Thyroid gland (tissue), 4 donors: ENCODE measurements around the gene SYT3. TPM values are rescaled to one million over a fixed set of nuclear protein-coding genes. Genes with fewer than 3 reads are reported as not detected.
"Not testable (repeated sequence)": the region's sequence is repeated elsewhere in the genome, so short reads cannot be mapped to it uniquely, and the experiment has no call there.

ENCODE experiments used
- DNase-seq, 2 donors: peaks; one replicate each; pipeline ENCODE4 v3.0.0-alpha.2; 2019
- H3K27ac ChIP-seq, 3 donors: fragments of 200-600 bp; sonication (generic); 1 replicate in 2 of 3; 2 replicates in 1 of 3; pipeline ENCODE4 v1.5.1; 2016 to 2019; ENCODE audit warnings: mild to moderate bottlenecking in 1 of 3, moderate library complexity in 1 of 3
- H3K27me3 ChIP-seq: fragments of 200-600 bp; sonication (generic); one replicate; pipeline ENCODE4 v1.5.1; 2019
- H3K36me3 ChIP-seq, 2 donors: fragments of 200-600 bp; sonication (generic); one replicate each; pipeline ENCODE4 v1.5.1; 2016 to 2019
- H3K4me1 ChIP-seq, 2 donors: fragments of 200-600 bp; sonication (generic); one replicate each; pipeline ENCODE4 v1.5.1; 2017 to 2019
- H3K4me3 ChIP-seq, 3 donors: fragments of 200-600 bp; sonication (generic); replicated peaks in 1 of 3; 1 replicate in 2 of 3; 2 replicates in 1 of 3; pipeline ENCODE4 v1.5.1; 2016; ENCODE audit warnings: mild to moderate bottlenecking in 1 of 3
- H3K9me3 ChIP-seq: fragments of 200-600 bp; sonication (generic); one replicate; pipeline ENCODE4 v1.5.1; 2017
- POLR2A ChIP-seq, 2 donors: fragments of 450-650 bp; IDR thresholded peaks; one replicate each; pipeline ENCODE4 v1.6.1; 2017; ENCODE audit warnings: antibody characterized with exemption in 2 of 2, mild to moderate bottlenecking in 2 of 2, moderate library complexity in 1 of 2
- WGBS, 2 donors: methylation state at CpG; one replicate each; pipeline ENCODE4 v1.1.5; 2017; 5-methylcytosine and 5-hydroxymethylcytosine counted together
- intact Hi-C: fragments of 100-400 bp; cut with DNase I; formaldehyde crosslinking; loops from one replicate; pipeline ENCODE4 v1.15.1; 2023
- total RNA-seq, 4 donors: library from RNA; depleted of rRNA; stranded (reverse); fragments of >200 nt; gene quantifications; one replicate each; pipeline ENCODE4 v1.2.3, GENCODE V29; 2016
- TF ChIP-seq, protein P1 (sequence below), 6 experiments: fragments of 200-600 bp in 3 of 6; fragments of 450-650 bp in 3 of 6; sonication (generic) in 3 of 6; IDR thresholded peaks; one replicate each; pipeline ENCODE4 v1.5.1; 2016 to 2019; ENCODE audit warnings: antibody characterized with exemption in 6 of 6, mild to moderate bottlenecking in 2 of 6, inconsistent platforms in 1 of 6, moderate library complexity in 1 of 6

SYT3 gene
- total RNA-seq, 4 donors from 2014 or later, result 0.67 to 1.4 (median 1.3) TPM; not detected in 1

DNA sequence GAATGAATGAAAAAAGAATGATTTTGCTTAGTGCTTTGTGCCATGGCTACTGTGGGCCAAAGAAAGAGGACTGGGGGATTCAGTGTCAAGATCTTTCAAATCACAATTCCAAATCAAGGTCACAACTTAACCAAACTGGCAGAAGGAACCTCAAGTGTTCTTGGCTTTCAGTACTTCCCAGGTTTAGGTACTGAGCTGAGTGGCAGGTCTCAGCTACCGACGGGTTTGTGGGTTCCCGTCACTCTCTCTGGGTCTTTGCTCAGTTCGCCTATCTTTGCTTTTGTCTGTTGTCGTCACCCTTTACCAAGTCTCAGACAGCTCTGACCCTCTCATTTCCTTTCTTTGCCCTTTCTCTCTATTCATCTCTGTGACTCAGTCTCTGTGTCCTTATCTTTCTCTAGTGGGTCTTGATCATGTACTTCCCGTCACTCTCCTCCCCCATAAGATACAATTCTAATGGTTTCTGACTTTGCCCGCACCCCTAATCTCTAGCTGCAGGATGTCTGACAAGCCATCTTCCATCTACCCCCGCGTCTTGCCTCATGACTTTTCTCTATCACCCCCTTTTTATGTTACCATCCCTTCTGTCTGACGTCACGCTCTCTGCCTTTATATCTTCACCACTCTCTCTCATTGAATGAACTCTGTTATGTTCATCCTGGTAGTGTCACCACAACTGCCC, 38.1 kb downstream of the SYT3 start:
- intact Hi-C loops, result no loop called here
- WGBS, 2 donors, result 72 to 74% methylated on average over 11 of the region's 11 CpGs
- no peak for TF ChIP-seq POLR2A (IDR thresholded peaks at IDR 0.05)
- TF ChIP-seq, protein P1, sequence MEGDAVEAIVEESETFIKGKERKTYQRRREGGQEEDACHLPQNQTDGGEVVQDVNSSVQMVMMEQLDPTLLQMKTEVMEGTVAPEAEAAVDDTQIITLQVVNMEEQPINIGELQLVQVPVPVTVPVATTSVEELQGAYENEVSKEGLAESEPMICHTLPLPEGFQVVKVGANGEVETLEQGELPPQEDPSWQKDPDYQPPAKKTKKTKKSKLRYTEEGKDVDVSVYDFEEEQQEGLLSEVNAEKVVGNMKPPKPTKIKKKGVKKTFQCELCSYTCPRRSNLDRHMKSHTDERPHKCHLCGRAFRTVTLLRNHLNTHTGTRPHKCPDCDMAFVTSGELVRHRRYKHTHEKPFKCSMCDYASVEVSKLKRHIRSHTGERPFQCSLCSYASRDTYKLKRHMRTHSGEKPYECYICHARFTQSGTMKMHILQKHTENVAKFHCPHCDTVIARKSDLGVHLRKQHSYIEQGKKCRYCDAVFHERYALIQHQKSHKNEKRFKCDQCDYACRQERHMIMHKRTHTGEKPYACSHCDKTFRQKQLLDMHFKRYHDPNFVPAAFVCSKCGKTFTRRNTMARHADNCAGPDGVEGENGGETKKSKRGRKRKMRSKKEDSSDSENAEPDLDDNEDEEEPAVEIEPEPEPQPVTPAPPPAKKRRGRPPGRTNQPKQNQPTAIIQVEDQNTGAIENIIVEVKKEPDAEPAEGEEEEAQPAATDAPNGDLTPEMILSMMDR (IDR thresholded peaks at IDR 0.05), result no peak
- Histone ChIP-seq H3K36me3 (no peaks in the 10 kb centered on the region), H3K9me3 (no peaks in the 10 kb centered on the region), H3K4me3 (no peak overlapping the region), H3K4me1 (no peaks in the 10 kb centered on the region), H3K27ac (no peak overlapping the region), H3K27me3 (no peaks in the 10 kb centered on the region)
- no peak for DNase-seq

DNA sequence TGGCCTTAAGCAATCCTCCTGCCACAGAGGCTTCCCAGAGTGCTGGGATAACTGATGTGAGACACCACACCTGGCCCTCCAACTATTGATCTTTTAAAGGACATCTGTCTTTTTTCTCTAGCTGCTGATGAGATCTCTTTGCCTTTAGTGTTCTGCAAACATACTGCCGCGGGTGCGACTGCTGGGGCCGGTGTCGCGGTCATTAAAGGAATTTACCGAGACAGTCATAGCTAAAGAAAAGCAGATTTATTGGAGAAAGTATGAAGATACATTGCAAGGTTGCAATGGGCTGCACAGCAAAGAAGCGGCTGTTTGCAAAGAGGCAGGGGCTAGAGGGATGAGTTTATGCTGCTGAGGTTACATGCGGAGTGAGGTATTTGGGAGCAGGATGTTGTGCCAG, 40.3 kb downstream of the SYT3 start:
- DNase-seq, result no peak
- no peak overlapping the region for H3K27ac ChIP-seq
- WGBS, 2 donors, result 83 to 92% methylated on average over 9 of the region's 9 CpGs
- H3K9me3 ChIP-seq, result no peaks in the 10 kb centered on the region
- H3K36me3 ChIP-seq, result no peaks in the 10 kb centered on the region
- H3K4me3 ChIP-seq, result no peak overlapping the region
- intact Hi-C loops, result no loop called here
- H3K4me1 ChIP-seq, result no peaks in the 10 kb centered on the region
- no peaks in the 10 kb centered on the region for H3K27me3 ChIP-seq
- TF ChIP-seq POLR2A (IDR thresholded peaks at IDR 0.05), result no peak
- TF ChIP-seq, protein P1 (IDR thresholded peaks at IDR 0.05), result no peak

DNA sequence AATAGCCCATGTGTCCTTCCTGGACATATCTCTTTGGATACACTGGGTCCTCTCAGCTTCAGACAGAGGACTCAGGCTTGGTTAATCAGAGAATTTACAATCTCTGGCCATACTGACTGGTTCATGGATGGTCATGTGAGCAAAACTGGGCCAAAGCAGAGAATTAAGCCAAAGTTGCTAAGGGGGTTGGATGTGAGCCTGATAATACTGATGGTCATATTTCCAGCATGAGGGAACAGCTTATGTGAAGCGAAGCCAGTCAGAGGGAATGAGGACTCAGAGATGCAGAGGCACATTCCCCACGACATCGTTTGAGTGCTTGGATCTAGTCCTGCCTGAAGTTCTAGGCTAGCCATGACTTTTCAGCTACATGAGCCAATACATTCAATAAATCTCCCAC, 49.5 kb downstream of the SYT3 start:
- no peak for DNase-seq
- intact Hi-C loops, result no loop called here
- TF ChIP-seq, protein P1 (IDR thresholded peaks at IDR 0.05), result no peak
- TF ChIP-seq POLR2A (IDR thresholded peaks at IDR 0.05), result no peak
- H3K4me3 ChIP-seq, result no peak overlapping the region
- no peaks in the 10 kb centered on the region for H3K27me3 ChIP-seq
- no peaks in the 10 kb centered on the region for H3K4me1 ChIP-seq
- no peaks in the 10 kb centered on the region for H3K9me3 ChIP-seq
- no peak overlapping the region for H3K27ac ChIP-seq
- no peaks in the 10 kb centered on the region for H3K36me3 ChIP-seq
- 75 to 88% methylated on average over 3 of the region's 3 CpGs for WGBS, 2 donors

- intact Hi-C loops, H3K27ac ChIP-seq, H3K4me1 ChIP-seq, H3K27me3 ChIP-seq, H3K36me3 ChIP-seq, DNase-seq, H3K9me3 ChIP-seq, H3K4me3 ChIP-seq: not testable (repeated sequence)
- WGBS, 2 donors, result 56 to 75% methylated on average over 20 to 24 of the region's 24 CpGs
These were observed 57.7 kb downstream of the SYT3 start for GRCh38 chr19:50581795-50582660.

DNA sequence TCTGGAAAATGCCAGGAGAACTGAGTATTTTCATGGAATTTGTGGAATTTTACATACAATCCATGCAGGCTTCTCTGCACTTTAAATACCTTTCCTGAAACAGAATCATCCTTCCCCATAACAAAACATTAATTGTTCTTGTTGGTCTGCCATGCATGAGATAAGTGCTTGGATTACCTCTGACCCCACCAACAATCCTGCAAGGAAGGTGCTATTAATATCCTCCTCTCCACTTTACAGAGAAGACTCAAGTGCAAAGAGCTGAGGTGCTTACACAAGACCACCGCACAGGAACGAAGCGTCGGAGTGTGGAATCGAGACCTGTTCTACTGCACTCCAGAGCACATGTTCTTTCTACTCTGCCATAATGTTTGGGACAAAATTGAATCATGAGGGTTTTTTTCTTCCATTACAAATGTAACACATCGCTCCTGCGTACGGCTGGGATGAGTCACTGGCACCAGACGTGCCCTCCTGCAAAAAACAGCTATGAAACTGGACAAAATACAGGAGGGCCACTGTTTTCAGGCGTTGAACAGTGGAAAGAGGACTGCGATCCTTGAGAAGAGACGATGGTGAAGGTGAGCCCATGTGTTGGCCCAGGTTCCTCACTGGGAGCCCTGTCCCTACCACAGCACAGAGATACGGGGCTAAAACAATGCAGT, 58.6 kb downstream of the SYT3 start:
- H3K27me3 ChIP-seq, result no peaks in the 10 kb centered on the region
- H3K9me3 ChIP-seq, result no peaks in the 10 kb centered on the region
- H3K27ac ChIP-seq, result no peak overlapping the region
- H3K4me3 ChIP-seq, result no peak overlapping the region
- 61 to 67% methylated on average over 13 of the region's 13 CpGs for WGBS, 2 donors
- H3K4me1 ChIP-seq, result peaks cover 0 to 9% of the 10 kb centered on the region in 2 donors
- TF ChIP-seq, protein P1 (IDR thresholded peaks at IDR 0.05), result no peak
- TF ChIP-seq POLR2A (IDR thresholded peaks at IDR 0.05), result no peak
- intact Hi-C loops, result no loop called here
- DNase-seq, result no peak
- H3K36me3 ChIP-seq, result no peaks in the 10 kb centered on the region
